H4 (cell line): Measurements from ENCODE around the gene MTNR1B. TPM values are rescaled to one million over a fixed set of nuclear protein-coding genes. Genes with fewer than 3 reads are reported as not detected.

Source experiments
- DNase-seq: peaks from one replicate; pipeline ENCODE4 v3.0.0-alpha.2; 2015; ENCODE audit warnings: low spot score
- total RNA-seq: library from RNA; depleted of rRNA; stranded (reverse); fragments of >200 nt; shearing (Covaris generic); gene quantifications from 2 replicates; pipeline ENCODE4 v1.2.3, GENCODE V29; 2014; rRNA removed

Gene MTNR1B
- not detected in 2 replicates for total RNA-seq

- DNase-seq, result no peak
Measured at GRCh38 chr11:92969634-92970347, at the start of gene MTNR1B. Gene MTNR1B (plus strand): TSS chr11:92969651. CDS start chr11:92969726, 75 bp downstream.

GRCh38 chr11:92920331-92920730 lies 49.1 kb upstream of the MTNR1B start:
- no peak for DNase-seq

- DNase-seq, result no peak
Measured at GRCh38 chr11:92922731-92923130, 46.7 kb upstream of the MTNR1B start.

- no peak for DNase-seq
Measured at GRCh38 chr11:92929246-92929645, 40.2 kb upstream of the MTNR1B start.

GRCh38 chr11:92929653-92930052 lies 39.8 kb upstream of the MTNR1B start:
- no peak for DNase-seq

- DNase-seq, result no peak
Measured at GRCh38 chr11:92931746-92932422, 37.6 kb upstream of the MTNR1B start.

- no peak for DNase-seq
Measured at GRCh38 chr11:92939305-92939704, 30.1 kb upstream of the MTNR1B start.

GRCh38 chr11:92941676-92942571 lies 27.5 kb upstream of the MTNR1B start:
- peak; percentile 28 for DNase-seq

GRCh38 chr11:92946707-92947106 lies 22.7 kb upstream of the MTNR1B start:
- DNase-seq, result no peak

GRCh38 chr11:92948116-92948515 lies 21.3 kb upstream of the MTNR1B start:
- DNase-seq, result no peak

- DNase-seq, result no peak
Measured at GRCh38 chr11:92954003-92954402, 15.4 kb upstream of the MTNR1B start.

GRCh38 chr11:92955860-92956259 lies 13.6 kb upstream of the MTNR1B start:
- DNase-seq, result no peak

GRCh38 chr11:92960886-92961285 lies 8.6 kb upstream of the MTNR1B start:
- DNase-seq, result no peak

GRCh38 chr11:92962446-92962845 lies 7.0 kb upstream of the MTNR1B start:
- DNase-seq, result no peak

- no peak for DNase-seq
Measured at GRCh38 chr11:92964471-92964870, 5.0 kb upstream of the MTNR1B start.

- no peak for DNase-seq
Measured at GRCh38 chr11:92965196-92965595, 4.3 kb upstream of the MTNR1B start.

- no peak for DNase-seq
Measured at GRCh38 chr11:92967178-92967577, 2.3 kb upstream of the MTNR1B start.

- no peak for DNase-seq
Measured at GRCh38 chr11:92967867-92968266, 1.6 kb upstream of the MTNR1B start.

- DNase-seq, result no peak
Measured at GRCh38 chr11:92969293-92969633, 188 bp upstream of the MTNR1B start.

- DNase-seq, result no peak
Measured at GRCh38 chr11:92972248-92972647, 2.8 kb downstream of the MTNR1B start.

GRCh38 chr11:92975285-92975684 lies 5.8 kb downstream of the MTNR1B start:
- DNase-seq, result no peak

GRCh38 chr11:92976681-92977080 lies 7.2 kb downstream of the MTNR1B start:
- DNase-seq, result no peak

- no peak for DNase-seq
Measured at GRCh38 chr11:92977401-92977800, 8.0 kb downstream of the MTNR1B start.
